SH-SY5Y (cell line): ENCODE results near the gene ADD1.

Experiments
- GATA2 ChIP-seq: IDR thresholded peaks from 2 replicates; pipeline ENCODE4 v1.6.1; 2011; ENCODE audit warnings: mild to moderate bottlenecking, low read depth, low read length
- GATA3 ChIP-seq: IDR thresholded peaks from 2 replicates; pipeline ENCODE4 v1.6.1; 2011; ENCODE audit warnings: low read depth, mild to moderate bottlenecking, low read length, moderate library complexity

GRCh38 chr4:2850966-2851798 lies 7.5 kb downstream of the ADD1 start:
- TF ChIP-seq GATA3 = no peak
- no peak for TF ChIP-seq GATA2
